Activated naive CD4-positive, alpha-beta T cell treated with anti-CD3 and anti-CD28 coated beads, Interleukin-2, amount 50 U/mL, for 16 hours (primary cell): ENCODE data around the gene ZNF616.
A peak's percentile ranks its signal among the peaks of the same experiment; 100 is the strongest.
"Not testable (repeated sequence)": the region's sequence is repeated elsewhere in the genome, so short reads cannot be mapped to it uniquely, and the experiment has no call there.

Experiments
- DNase-seq: peaks from one replicate; pipeline ENCODE4 v3.0.0-alpha.2; 2020

Gene ZNF616

DNA sequence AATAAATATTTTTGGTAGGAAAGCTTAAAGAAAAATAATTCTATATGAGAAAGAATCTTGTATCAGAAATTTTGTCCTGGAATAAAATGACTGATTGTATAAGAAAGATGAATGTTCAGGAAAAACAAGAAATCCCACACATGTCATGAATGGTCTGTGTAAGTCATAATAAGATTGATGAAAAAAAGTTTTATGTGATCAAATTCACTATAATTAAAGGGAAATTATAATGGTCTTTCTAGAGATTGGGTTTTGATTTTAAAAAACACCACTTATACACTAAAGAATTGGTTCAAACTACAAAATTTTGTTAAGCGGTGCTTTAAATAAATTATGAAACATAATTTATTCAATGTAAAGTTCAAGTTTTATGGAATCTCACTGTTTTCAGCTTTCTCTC is 37.0 kb downstream of the ZNF616 start:
- DNase-seq = no peak

DNA sequence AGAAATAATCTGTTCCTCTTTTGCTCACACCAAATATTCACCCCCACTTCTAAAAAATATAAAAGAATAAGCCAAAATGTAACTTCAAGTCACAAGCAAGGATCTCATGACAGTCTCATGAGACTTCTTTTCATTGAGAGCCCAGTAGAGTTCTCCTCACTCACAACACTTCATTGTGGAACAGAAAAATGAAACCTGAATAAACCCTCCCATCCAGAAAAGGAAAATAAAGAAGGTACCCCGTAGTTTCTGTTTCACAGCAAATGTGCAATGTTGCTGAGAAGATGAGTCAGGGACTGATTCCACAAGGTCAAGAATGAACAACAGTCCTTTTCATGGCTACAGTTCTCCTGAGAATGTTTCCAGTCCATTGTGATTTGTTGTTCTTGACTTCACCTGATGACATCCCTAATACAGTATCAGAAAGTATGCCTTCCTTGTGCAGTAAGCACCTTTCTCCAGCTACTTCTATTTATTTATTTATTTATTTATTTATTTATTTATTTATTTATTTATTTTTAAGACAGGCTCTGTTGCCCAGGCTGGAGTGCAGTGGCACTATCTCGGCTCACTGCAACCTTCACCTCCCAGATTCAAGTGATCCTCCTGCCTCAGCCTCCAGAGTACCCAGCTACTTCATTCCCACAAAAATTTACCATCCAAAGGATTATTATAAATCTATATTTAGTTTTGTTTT is 37.7 kb downstream of the ZNF616 start:
- no peak for DNase-seq

DNA sequence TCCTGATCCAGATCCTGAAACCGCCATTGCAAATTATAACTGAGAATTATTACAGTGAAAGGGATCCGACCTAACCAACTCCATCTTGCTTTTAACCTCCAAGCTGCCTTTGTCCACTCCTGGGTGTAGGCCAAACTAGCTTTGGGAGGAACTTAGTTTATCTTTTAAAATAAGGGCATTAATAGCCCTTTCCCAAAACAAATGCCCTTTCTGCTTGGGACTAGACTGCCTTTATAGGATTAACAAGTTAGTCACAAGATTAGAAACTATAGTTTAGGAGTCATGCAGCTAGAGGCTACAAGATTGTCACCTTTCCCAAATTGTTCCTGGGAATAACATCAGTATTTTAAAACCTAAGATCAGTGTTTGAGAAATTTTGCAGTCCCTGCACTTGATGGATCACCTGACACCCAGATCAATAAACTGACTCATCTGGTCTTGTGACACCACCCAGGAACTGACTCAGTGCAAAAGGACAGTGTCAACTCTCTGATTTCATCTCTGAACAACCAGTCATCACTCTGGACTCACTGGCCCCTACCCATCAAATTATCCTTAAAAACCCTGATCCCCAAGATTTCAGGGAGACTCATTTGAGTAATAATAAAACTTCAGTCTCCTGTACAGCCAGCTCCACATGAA is 40.1 kb downstream of the ZNF616 start:
- DNase-seq = no peak

DNA sequence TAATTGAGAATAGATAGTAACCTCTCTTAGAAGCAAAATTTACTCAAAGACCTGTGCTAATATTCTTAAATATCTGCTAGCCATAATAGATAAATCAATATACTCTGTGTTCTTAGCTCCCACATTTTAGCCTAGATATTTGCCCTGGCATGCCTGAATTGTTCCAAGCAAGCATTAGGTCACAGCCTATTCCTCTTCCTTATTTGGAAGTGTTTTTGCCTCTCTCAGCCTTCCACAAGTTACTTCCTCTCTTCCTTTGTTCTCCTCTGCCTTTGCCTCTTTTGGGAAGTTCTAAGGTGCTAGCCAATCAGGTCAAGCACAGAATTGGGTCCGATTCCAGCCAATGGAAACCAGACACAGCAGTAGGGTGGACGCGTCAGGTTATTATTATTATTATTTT is 43.3 kb downstream of the ZNF616 start:
- not testable (repeated sequence) for DNase-seq

DNA sequence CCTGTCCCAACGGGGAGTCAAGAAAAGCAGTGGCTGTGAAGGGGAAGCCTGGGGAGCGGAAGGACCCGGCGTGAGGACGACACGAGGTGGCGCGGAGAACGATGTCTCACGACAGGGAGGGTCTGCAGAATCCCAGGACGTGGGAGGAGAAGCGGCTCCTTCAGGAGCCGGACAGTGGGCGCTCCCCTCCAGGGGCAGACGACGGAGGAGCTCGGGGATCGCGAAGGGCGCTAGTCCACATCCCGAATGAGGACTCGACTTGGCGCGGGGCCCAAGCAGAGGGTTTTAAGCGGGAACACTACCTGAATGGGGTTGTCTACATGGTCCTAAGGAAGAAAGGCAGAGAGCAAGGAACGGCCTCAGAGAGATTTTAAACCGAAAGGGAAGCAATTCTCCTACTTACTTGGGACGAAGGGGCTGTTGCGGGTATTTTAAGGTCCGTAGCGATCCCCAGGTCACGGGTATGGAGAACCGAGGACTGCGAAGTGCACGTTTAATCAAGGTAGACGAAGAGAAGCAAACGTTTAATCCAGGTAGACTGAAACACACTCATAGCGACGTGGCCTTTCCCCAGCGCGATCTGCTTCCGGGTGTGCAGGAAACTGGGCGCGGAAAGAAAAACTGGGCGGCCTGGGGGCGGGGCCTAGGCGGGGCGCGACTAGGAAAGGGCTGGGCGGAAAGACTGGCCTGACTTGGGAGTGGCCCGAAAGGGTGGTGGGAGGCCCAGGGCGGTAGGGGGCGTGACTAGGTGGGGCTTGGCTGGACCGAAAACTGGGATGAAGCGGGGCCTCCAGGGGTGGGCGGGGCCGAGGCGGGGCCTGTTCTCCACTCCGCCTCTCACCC is 44.3 kb downstream of the ZNF616 start, which contains the start of gene ZNF841:
ZNF841 (minus strand) TSS at position 594 of the 843 bp plus-strand sequence. CDS start 10,964 bp downstream, outside the sequence.
- DNase-seq = peak; percentile 87

DNA sequence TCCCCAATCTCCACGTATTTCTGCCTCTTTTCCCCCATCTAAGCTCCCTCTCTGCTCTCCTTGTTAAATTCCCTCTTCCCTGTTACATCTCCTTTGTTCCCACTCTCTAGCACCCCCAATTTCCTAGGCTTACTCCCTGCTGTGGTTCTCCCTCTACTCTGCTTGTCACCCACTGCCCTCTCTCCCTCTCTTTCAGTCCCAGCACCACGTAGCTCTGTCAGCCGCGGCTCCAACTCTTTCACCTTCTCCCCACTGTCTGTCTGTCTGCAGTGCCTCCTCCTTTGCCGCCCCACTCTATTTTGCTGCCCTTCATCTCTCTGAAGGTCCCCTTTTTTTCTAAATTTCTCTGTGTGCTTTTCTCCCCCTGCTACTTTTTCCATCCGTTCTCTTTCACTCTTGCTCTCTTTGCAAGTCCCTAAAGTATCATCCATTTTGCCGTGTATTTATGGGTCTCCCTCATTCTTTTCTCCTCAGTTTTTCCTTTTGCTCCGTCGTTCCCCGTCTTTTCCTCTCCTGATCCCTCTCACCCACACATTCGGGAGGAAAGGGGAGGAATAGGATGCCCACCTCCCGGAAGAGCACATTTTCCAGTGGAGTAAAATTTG is 45.1 kb downstream of the ZNF616 start:
- no peak for DNase-seq

DNA sequence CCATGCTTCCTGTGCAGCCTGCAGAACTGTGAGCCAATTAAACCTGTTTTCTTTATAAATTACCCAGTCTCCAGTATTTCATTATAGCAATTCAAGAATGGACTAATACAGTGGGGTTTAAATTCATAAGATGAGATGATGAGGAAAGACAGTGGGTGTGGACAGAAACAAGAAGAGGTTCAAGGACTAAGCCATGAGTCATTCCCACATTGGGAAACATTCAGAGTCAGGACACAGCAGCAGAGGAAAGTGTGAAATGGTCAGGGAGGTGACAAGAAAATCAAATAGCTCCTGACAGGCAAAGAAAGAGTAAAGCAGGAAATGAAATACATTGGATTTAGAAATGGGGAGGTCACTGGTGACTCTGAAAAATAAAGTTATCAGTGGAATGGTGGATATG is 53.3 kb downstream of the ZNF616 start:
- DNase-seq = no peak

DNA sequence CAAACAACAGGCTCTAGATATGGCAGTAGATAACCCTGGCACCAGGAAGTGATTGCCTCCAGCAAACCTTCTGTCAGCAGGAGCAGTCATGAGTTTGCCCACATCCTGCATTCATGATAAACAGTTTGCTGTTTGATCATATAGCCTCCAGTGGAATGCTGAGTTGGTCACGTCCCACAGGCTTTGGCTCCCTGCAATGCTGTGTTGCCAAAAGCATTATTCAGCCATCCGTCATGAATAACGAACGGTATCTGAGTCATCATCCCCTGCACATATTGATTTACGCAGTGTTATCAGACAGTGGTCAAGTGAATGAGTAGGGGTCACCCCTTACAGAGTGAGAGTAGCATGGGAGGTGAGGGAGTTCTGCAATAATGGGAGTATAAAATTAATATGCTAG is 69.2 kb downstream of the ZNF616 start:
- DNase-seq = no peak

DNA sequence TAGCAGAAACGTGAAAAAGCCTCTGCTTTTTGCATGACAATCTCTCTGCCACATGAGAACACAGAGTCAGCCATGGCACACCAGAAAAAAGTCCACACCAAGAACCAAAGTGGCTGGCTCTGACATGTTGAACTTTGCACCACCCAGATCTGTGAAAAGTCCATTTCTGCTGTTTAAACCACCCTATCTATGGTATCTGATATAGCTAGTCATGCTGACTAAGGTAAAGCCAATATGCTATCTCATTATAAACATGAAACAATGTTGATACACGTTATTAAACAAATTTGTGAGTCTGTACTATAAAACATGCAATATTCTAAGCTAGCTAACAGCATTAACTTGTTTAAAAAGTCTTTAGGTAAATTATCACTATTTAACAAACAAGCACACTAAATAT is 70.1 kb downstream of the ZNF616 start:
- no peak for DNase-seq

DNA sequence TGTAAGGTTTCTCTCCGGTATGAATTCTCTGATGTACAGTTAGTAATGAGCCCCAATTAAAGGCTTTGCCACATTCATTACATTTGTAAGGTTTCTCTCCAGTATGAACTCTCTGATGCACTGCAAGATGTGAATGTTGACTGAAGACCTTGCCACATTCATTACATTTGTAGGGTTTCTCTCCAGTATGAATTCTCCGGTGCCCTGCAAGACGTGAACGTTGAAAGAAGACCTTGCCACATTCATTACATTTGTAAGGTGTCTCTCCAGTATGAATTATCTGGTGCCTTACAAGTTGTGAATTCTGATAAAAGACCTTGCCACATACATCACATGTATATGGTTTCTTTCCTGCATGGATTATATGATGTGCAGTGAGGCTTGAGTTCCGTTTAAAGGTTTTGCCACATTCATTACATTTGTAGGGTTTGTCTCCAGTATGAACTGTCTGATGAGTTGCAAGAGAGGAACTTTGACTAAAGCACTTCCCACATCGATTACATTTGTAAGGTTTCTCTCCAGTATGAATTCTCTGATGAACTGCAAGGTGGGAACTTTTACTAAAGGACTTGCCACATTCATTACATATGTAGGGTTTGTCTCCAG is 73.4 kb downstream of the ZNF616 start:
- no peak for DNase-seq

DNA sequence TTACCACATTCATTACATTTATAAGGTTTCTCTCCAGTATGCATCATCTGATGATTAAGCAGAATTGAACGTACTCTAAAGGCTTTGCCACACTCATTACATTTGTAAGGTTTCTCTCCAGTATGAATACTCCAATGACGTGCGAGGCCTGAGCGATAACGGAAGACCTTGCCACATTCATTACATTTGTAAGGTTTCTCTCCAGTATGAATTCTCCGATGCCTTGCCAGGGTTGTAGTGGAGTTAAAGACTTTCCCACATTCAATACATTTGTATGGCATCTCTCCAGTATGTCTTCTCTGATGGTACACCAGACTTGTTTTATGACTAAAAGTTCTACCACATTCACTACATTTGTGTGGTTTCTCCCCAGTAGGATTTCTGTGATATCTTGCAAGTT is 74.3 kb downstream of the ZNF616 start:
- no peak for DNase-seq
